ENCODE data around the gene SRSF4. TPM values are rescaled to one million over a fixed set of nuclear protein-coding genes. Genes with fewer than 3 reads are reported as not detected.
"Not testable (repeated sequence)": the region's sequence is repeated elsewhere in the genome, so short reads cannot be mapped to it uniquely, and the experiment has no call there.

The SRSF4 gene
- total and polyA plus RNA-seq, 9 of the 15 experiments (the other 6 are each of a cell fraction or from before 2014, with no cell fraction given), result 15.9 to 132 (median 82.0) TPM

GRCh38 chr1:29152046-29152805 lies 29.5 kb downstream of the SRSF4 start:
- peaks cover 17 to 20% of the 10 kb centered on the region in 2 experiments for H3K4me1 ChIP-seq (replicated peaks in 1 of 2; ENCODE audit: control insufficient read depth in 2 of 2, insufficient read depth in 2 of 2, low read length in 2 of 2)
- no peak overlapping the region for H3K4me2 ChIP-seq (ENCODE audit: insufficient read depth, low read length)
- H3K9me3 ChIP-seq (replicated peaks; ENCODE audit: control insufficient read depth, insufficient read depth, low read depth, low read length), result no peaks in the 10 kb centered on the region
- peaks cover 53% of the 10 kb centered on the region for H3K79me2 ChIP-seq (ENCODE audit: control insufficient read depth, insufficient read depth, low read length)
- FAIRE-seq (no peak), DNase-seq (ENCODE audit: extremely low read depth in 1 of 4, low spot score in 3 of 4) (no peak), ATAC-seq (no peak)
- ChIA-PET CTCF (ENCODE audit: low intra/inter-chr PET ratio) (no interaction called here), POLR2A (interaction anchor here (1.2 to 1.5 kb wide), 3 partner anchors 9 to 22 kb away, joined by 3 to 6 read pairs (median 3); no protein-coding TSS in a partner anchor)
- H3K9me1 ChIP-seq (ENCODE audit: control insufficient read depth, insufficient read depth, low read length), result no peaks in the 10 kb centered on the region
- no peak overlapping the region for H2AFZ ChIP-seq (ENCODE audit: low read depth, low read length)
- peaks cover 93% of the 10 kb centered on the region for H3K36me3 ChIP-seq (ENCODE audit: control insufficient read depth, insufficient read depth, low read length)
- no peaks in the 10 kb centered on the region for H4K20me1 ChIP-seq (replicated peaks; ENCODE audit: control insufficient read depth, insufficient read depth, low read length)
- WGBS (ENCODE audit: insufficient coverage, low coverage, missing lambda C conversion rate), result 91% methylated on average over 8 of the region's 8 CpGs
- in situ Hi-C loops (cut with MboI) (no loop called here), intact Hi-C loops (cut with micrococcal nuclease) (no loop called here)
- no peak overlapping the region for H3K4me3 ChIP-seq
- no TSS peak for BruUV-seq (replicated peaks)
- H3K27me3 ChIP-seq (ENCODE audit: control insufficient read depth in 2 of 2, insufficient read depth in 2 of 2, low read length in 2 of 2), result no peaks in the 10 kb centered on the region
- H3K9ac ChIP-seq (ENCODE audit: insufficient read depth in 1 of 2, low read depth in 2 of 2, low read length in 2 of 2), result no peak overlapping the region
- 0 out of 2 replicates have a peak, but pooled peaks have one; percentile 30 for TF ChIP-seq CEBPB (tag; IDR thresholded peaks at IDR 0.05)
- TF ChIP-seq TSC22D4 (tag; IDR thresholded peaks at IDR 0.05), result no peak
- 0 out of 2 replicates have a peak, but pooled peaks have one; percentile 35 for TF ChIP-seq ZNF282 (CRISPR knock-in tag; IDR thresholded peaks at IDR 0.05)
- TF ChIP-seq CEBPG (CRISPR knock-in tag; IDR thresholded peaks at IDR 0.05), result no peak
- TF ChIP-seq CEBPG (tag; conservative IDR thresholded peaks at IDR 0.05 in 1 of 2, IDR thresholded peaks at IDR 0.05 in 1 of 2), result peak in 1 of 2 experiments; percentile 46; a peak in 1 of 4 replicates
- no peak for TF ChIP-seq NR0B1 (IDR thresholded peaks at IDR 0.05; ENCODE audit: partially characterized antibody)
- TF ChIP-seq FOXP1 (CRISPR knock-in tag; IDR thresholded peaks at IDR 0.05), result no peak
- H3K27ac ChIP-seq (ENCODE audit: extremely low read depth, low read depth, low read length), result no peak overlapping the region

GRCh38 chr1:29150346-29150745 lies 31.4 kb downstream of the SRSF4 start:
- H3K79me2 ChIP-seq (ENCODE audit: control insufficient read depth, insufficient read depth, low read length), result peaks cover 39% of the 10 kb centered on the region
- H3K9me1 ChIP-seq (ENCODE audit: control insufficient read depth, insufficient read depth, low read length); H3K27me3 ChIP-seq (ENCODE audit: control insufficient read depth in 2 of 2, insufficient read depth in 2 of 2, low read length in 2 of 2); ATAC-seq; H3K4me3 ChIP-seq; DNase-seq (ENCODE audit: extremely low read depth in 1 of 4, low spot score in 3 of 4); in situ Hi-C loops (cut with MboI); H3K9ac ChIP-seq (ENCODE audit: insufficient read depth in 1 of 2, low read depth in 2 of 2, low read length in 2 of 2); H3K4me2 ChIP-seq (ENCODE audit: insufficient read depth, low read length); BruUV-seq (replicated peaks); H3K4me1 ChIP-seq (replicated peaks in 1 of 2; ENCODE audit: control insufficient read depth in 2 of 2, insufficient read depth in 2 of 2, low read length in 2 of 2); H3K9me3 ChIP-seq (replicated peaks; ENCODE audit: control insufficient read depth, insufficient read depth, low read depth, low read length); intact Hi-C loops (cut with micrococcal nuclease); FAIRE-seq; H2AFZ ChIP-seq (ENCODE audit: low read depth, low read length); H4K20me1 ChIP-seq (replicated peaks; ENCODE audit: control insufficient read depth, insufficient read depth, low read length); CTCF ChIA-PET (ENCODE audit: low intra/inter-chr PET ratio); H3K27ac ChIP-seq (ENCODE audit: extremely low read depth, low read depth, low read length): not testable (repeated sequence)
- 96% methylated on average over 9 of the region's 9 CpGs for WGBS (ENCODE audit: insufficient coverage, low coverage, missing lambda C conversion rate)
- POLR2A ChIA-PET, result interaction anchor here (0.7 to 1.0 kb wide), 2 partner anchors 17 to 738 kb away, joined by 3 to 4 read pairs; no protein-coding TSS in a partner anchor
- H3K36me3 ChIP-seq (ENCODE audit: control insufficient read depth, insufficient read depth, low read length), result peaks cover 95% of the 10 kb centered on the region

Measured in K562 (cell line).